ENCODE results near the gene UBAP2L. TPM values are rescaled to one million over a fixed set of nuclear protein-coding genes. Genes with fewer than 3 reads are reported as not detected.

Gene UBAP2L
- total RNA-seq, 1 experiment from 2014 or later = 265 TPM

- peak; percentile 90 for TF ChIP-seq CTCF (conservative IDR thresholded peaks at IDR 0.05)
- H4K8ac ChIP-seq (replicated peaks; ENCODE audit: insufficient read length, low read depth, low read length) = no peak within 1 kb of the TSS
- H3K27ac ChIP-seq (ENCODE audit: insufficient read length, low read depth, low read length) = peak within 1 kb of the TSS; percentile 59
- no peak within 1 kb of the TSS for H4K91ac ChIP-seq (ENCODE audit: insufficient read length, low read depth, low read length)
- no peaks in the 10 kb centered on the region; a peak in 1 of 5 replicates for H3K9me3 Mint-ChIP-seq
- no CpG with 5 or more reads among the region's 47 CpGs for WGBS (ENCODE audit: extremely low coverage, insufficient read length, low lambda C conversion rate)
- no peak within 1 kb of the TSS for H2BK12ac ChIP-seq (ENCODE audit: insufficient read length, low read depth, low read length)
- peak within 1 kb of the TSS; percentile 85 for H3K4me2 ChIP-seq (ENCODE audit: insufficient read depth, insufficient read length, low read length)
- H3K4me1 ChIP-seq (ENCODE audit: insufficient read depth, low read length) = no peaks in the 10 kb centered on the region
- H3K18ac ChIP-seq (ENCODE audit: insufficient read length, low read depth, low read length) = peak within 1 kb of the TSS; percentile 72
- H3K79me2 ChIP-seq (ENCODE audit: insufficient read depth, low read length) = 0 out of 2 replicates have a peak, but pooled peaks cover 2% of the 10 kb centered on the region
- no peak within 1 kb of the TSS for H3K56ac ChIP-seq (ENCODE audit: insufficient read length, low read depth, low read length)
- no peak within 1 kb of the TSS for H2BK120ac ChIP-seq (ENCODE audit: low read depth, low read length, poor library complexity, severe bottlenecking)
- no peaks in the 10 kb centered on the region for H3K27me3 ChIP-seq (ENCODE audit: insufficient read depth, low read length)
- peak; percentile 87 for DNase-seq
- H3K79me1 ChIP-seq (ENCODE audit: insufficient read depth, low read depth, low read length, poor library complexity, severe bottlenecking) = peaks cover 4% of the 10 kb centered on the region
- peaks cover 12% of the 10 kb centered on the region for H3K23me2 ChIP-seq (ENCODE audit: insufficient read length, low read depth, low read length, poor library complexity, severe bottlenecking)
- no peak within 1 kb of the TSS for H2BK15ac ChIP-seq (ENCODE audit: low read depth, low read length)
- no peak within 1 kb of the TSS for H2AK5ac ChIP-seq (ENCODE audit: insufficient read length, low read length)
- H2AFZ ChIP-seq (ENCODE audit: low read length) = peak within 1 kb of the TSS; percentile 88
- no peak within 1 kb of the TSS; the same call in 1 of the 2 replicates for H3K4ac ChIP-seq (ENCODE audit: low read depth, low read length)
- H3T11ph ChIP-seq (ENCODE audit: low read length) = no peak within 1 kb of the TSS
- peak within 1 kb of the TSS; percentile 91 to 98 (median 97) for H3K27ac Mint-ChIP-seq
- H3K23ac ChIP-seq (ENCODE audit: insufficient read length, low read depth, low read length) = no peak within 1 kb of the TSS
- peaks cover 25 to 56% (median 56%) of the 10 kb centered on the region in 3 experiments; a peak in 6 of 7 replicates for H3K36me3 Mint-ChIP-seq (ENCODE audit: insufficient read depth in 1 of 3, low read depth in 3 of 3)
- H2BK20ac ChIP-seq (ENCODE audit: low read depth, low read length, poor library complexity, severe bottlenecking) = no peak within 1 kb of the TSS
- peak within 1 kb of the TSS; percentile 95 for H3K9ac ChIP-seq (ENCODE audit: extremely low read depth, insufficient read length, low read length)
- peak within 1 kb of the TSS; percentile 86 for H3K14ac ChIP-seq (ENCODE audit: insufficient read depth, low read length)
- H3K9me3 ChIP-seq (ENCODE audit: control insufficient read depth, low read depth, low read length) = no peaks in the 10 kb centered on the region
- H4K20me1 ChIP-seq (ENCODE audit: control insufficient read depth, insufficient read depth, insufficient read length) = no peaks in the 10 kb centered on the region
- H3K4me3 Mint-ChIP-seq = peak within 1 kb of the TSS; percentile 96 to 97
- H3K27me3 Mint-ChIP-seq (ENCODE audit: low read depth) = no peaks in the 10 kb centered on the region; the same call in 1 of the 2 replicates
- H3K4me1 Mint-ChIP-seq = peaks cover 12 to 18% of the 10 kb centered on the region in 2 experiments
- no peak within 1 kb of the TSS for H2BK5ac ChIP-seq (ENCODE audit: insufficient read length, low read length)
- peak within 1 kb of the TSS; percentile 37 for H4K5ac ChIP-seq (ENCODE audit: insufficient read length, low read depth, low read length)
Measured at GRCh38 chr1:154272217-154272998, 51.7 kb downstream of the UBAP2L start, which contains the start of gene HAX1. TSS of gene HAX1 (plus strand) at chr1:154272629. CDS start at chr1:154272724, 95 bp downstream.

All from H9 (cell line).